Stimulated activated CD4-positive, alpha-beta T cell treated with anti-CD3 and anti-CD28 coated beads, TNF-alpha, amount 100 ng/mL, for 24 hours (primary cell): Measurements from ENCODE around the gene FAM221B.

Experiments
- DNase-seq, 3 experiments: peaks; one replicate each; pipeline ENCODE4 v3.0.0-alpha.2; 2020; ENCODE audit warnings: low read depth in 3 of 3

Gene FAM221B

GRCh38 chr9:35847792-35848572 is 19.4 kb upstream of the FAM221B start:
- DNase-seq, result peak in 1 of 3 experiments; percentile 24

- DNase-seq, result no peak
Measured at GRCh38 chr9:35845824-35846771, 17.6 kb upstream of the FAM221B start.

DNA sequence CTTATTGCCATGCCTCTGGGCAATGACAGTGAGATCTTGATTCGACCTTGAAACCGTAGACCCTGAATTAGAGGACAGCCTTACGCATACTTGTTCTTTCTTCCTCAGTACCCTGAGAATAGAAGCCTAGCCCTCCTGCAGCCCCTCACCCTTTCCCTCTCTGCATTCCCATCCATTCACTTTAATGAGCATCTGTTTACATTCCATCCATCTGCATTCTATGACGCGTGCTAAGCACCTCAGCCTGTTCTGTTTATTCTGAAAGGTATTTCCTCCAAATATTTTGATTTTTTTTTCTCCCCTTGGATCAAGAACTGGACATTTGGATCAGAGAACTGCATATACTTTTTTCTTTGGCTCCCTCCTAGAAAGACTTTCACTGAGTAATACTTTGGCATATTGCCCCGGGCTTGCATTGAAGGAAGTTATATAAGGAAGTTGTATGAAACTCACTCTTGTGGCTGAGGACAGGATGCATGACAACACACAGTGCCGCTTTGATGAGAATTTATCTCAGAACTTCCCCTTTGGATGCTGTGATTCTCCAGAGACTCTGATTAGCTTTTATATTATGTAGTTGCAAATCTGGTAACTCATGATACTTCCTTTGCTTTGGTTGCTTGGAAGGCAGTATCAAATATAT is 16.2 kb upstream of the FAM221B start:
- DNase-seq, result no peak

DNA sequence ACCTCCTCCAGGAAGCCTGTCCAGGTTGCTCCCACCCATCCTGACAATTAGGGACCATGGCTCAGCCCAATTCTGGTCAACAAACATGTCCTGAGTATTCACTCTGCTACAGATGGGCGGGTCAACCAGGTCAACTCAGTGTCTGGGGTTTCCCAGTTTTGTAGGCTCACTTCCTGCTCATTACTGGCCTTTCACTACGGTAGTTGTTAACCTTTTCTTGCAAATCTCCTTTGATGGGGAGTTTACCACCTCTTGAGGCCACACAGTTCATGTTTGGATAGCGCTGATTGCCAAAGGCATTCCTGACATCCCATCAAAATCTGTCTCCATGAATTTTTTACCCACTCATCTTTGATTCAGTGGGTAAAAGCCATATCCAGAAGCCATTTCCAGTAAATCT is 14.3 kb upstream of the FAM221B start:
- DNase-seq, result no peak

DNA sequence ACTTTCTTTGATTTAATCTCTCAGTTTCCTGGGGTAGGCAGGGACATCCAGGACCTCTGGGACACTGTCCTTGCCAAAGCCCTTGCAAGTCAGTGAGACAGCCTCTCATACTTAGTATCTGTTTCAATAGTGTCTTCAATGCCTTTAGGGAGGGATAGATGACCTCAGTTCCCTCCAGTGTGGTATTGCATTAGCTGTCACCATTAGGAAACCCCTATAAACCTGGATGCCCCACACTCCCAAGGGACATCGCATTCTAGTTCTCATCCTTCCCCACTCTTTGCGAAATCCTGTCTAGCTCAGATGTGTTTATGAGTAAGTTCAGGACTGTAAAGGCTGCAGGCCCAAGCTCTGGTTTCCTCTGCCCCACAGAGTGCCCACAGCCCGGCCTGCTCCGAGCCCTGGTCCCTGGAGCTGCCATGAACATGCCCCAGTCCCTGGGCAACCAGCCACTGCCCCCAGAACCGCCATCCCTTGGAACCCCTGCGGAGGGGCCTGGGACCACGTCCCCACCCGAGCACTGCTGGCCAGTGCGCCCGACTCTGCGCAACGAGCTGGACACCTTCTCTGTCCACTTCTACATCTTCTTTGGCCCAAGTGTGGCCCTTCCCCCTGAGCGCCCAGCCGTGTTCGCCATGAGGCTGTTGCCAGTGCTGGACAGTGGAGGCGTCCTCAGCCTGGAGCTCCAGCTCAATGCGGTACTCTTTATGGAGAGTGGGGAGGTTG is 13.7 kb upstream of the FAM221B start:
- no peak for DNase-seq

DNA sequence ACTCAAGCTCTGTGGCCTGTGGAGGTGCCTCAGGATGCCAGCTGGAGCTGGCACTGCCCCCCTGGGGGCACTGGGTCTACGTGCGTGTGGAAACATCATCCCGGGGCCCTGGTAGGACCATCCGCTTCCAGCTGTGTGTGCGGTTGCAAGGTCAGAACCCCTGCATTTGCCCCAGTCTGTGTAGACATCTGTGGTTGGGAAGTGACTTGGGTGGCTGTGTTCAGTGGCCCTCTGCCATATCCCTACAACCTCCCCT is 13.0 kb upstream of the FAM221B start:
- DNase-seq, result no peak

DNA sequence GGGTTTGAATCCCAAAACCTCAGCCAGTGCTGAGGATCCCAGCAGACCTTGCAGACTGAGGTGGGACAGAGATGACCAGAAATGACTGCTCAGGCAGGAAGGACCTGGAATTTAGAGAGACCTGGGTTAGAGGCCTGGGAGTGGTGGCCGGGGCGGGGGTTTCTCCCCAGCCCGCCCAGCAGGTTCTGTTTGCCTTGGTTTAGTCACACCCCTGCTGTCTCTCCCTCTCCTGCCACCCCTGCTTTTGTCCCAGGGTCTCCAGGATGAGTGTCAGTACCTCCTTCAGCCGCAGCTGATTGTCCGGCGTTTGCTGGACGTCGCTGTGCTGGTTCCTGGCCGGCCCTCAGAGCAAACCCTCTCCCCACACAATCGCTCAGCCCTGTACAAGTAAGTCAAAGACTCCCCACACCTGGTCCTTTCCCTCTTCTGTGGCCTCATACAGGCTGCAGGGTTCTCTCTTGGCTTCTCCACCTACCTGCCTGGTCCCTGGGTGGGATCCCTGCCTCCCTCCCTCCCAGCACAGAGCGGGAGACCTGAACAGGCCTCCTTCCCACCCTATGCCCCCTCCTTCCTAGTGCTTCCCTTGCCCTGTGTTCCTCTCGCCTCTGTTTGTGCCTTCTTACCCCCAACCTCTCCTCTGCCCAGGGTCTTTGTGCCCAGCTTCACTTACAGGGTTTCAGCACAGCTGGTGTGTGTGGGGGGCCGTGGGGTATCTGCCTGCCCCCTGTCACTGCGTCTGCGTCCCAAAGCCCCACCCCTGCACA is 12.5 kb upstream of the FAM221B start:
- no peak for DNase-seq

GRCh38 chr9:35839926-35840325 is 11.4 kb upstream of the FAM221B start:
- no peak for DNase-seq

GRCh38 chr9:35836595-35836994 is 8.1 kb upstream of the FAM221B start:
- DNase-seq, result no peak

- no peak for DNase-seq
Measured at GRCh38 chr9:35835766-35836165, 7.2 kb upstream of the FAM221B start.

DNA sequence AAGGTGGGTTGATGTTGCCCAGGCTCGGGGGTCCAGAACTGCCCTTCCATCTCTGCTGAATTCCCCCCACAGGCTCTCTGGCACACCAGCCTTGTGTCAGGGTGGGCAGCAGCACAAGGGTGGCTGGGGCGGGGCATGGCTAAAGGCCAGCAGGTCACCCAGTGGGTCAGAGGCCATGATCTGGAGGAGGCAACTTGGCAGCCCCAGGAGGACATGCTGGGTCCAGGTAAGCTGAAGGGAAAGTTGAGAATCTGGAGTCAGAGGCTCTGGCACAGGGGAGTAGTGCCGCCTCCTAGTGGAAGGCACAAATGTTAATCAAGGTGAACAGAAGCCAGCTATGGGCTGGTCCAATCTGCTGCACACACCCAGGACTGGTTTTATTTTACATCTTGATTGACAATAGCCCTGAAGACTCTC is 6.7 kb upstream of the FAM221B start:
- DNase-seq, result no peak

DNA sequence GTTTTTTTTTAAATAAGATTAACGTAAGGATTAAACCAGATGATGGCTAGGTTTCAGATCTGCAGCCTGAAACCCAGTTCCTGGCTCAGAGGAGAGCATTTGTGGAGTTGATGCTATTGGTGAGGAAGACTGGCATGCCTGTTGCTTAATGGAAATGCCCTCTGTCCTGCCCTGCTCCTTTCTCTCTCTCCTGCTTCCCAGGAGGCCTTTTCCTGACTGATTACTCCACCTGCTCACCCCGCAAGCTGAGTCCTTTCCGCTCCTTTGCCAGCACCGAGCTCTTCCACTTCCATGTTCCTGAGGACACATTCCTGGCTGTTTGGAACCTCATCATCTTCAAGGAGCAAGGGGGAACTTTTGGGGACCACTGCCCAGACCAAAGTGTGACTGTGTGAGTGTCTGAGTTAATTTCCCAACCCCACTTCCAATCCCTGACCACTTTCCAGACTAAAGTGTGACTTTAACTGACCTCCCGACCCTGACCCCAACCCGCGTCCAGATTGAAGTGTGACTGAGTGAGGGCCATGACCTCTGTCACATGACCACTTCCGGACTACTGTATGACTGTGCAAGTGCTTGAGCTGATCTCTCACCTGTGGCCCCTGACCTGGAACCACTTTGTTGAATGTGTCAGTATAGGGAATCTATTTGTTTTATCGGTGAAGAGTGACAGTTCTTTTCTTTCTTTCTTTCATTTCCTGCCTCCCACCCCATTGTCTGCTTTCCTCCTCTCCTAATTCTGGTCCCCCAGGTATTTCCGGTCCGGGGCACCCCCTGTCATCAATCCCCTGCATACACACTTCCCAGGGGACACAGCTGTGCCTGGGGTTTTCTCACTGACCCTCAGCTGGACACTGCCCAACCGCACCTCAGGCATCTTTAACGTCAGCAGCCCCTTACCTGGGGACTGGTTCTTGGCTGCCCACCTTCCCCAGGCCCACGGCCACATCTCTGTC is 6.0 kb upstream of the FAM221B start:
- DNase-seq, result no peak

DNA sequence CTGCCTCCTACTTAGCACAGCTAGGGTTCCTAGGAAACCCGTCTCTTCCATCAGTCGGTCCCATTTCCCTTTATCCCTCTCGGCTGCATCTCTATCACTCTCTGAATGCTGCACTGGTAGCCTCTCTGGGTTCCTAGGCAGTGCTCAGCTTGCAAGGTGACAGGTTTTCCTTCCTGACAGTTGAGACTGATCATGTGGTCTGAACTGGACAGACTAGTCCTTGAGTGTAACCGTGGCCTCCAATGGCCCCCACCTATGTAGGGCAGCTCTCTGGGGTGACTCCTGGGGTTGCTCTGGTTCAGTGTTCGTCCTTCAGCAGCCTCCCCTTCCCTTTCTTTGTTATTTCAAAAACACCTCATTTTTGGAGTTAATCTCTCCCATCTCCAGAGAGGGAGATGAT is 4.3 kb upstream of the FAM221B start:
- DNase-seq, result no peak

DNA sequence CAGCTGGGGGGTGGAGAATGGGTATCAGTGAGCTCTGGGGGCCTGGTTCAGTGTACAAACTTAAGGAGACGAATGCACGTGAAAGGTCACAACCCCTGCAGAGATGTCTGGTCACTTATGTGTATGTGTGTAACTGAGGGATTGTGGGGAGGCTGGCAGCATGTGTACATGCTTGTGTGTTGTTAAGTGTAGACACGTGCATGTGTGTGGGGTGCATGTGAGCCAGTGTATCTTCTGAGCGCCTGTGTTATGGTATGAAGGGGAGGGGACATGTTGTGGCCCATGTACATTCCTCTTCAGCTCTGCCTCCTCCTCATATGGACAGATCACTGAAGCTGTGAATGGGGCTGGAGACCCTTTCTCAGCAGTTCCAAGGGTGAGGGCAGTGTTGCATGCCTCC is 2.5 kb upstream of the FAM221B start:
- no peak for DNase-seq

DNA sequence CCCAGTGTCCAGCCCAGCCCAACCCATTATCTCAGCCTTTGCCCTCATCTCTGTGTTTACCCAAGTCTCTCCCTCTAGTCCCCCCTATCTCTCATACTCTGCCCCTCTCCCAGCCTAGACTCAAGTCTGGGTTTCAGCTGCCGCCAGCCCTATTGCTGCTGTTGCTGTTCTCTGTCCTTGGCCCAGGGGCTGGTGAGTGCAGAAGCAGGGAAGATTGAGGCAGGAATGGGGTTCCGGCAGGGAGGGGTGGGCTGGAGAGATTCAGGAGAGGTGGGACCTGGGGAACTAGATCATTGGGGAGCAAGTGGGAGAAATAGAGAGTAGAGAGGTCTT is 1.2 kb upstream of the FAM221B start:
- DNase-seq, result no peak

DNA sequence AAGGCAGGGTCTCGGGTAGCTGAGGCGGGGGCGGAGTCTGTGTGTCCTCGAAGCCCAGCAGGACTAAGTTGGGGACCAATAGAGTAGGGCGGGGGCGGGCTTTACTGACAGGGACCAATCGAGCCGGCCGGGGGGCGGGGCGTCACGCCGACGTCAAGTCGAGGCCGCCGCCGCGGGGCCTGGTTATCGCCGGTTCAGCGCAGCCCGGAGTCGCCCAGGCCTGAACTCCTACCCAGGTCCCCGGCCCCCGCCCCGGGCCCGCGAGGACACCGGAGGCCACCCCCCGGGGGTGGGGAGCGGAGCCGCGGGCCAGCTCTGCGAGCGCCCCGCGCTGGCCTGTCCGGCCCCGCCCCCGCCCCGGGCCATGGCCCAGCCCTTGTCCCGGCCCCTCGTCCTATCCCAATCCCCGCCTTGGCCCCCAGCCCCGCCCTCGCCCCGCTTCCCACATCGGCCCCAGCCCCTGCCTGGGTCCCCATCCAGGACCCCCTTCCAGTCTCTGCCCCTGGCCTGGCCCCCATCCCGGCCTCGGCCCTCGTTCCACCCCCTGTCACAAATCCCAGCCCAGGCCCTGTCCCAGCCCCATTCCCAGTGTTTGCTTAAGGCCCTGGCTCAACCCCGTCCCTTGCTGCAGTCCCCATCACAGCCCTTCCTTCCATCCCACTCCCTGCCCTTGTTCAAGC is 692 bp upstream of the FAM221B start, which contains the start of gene TMEM8B:
Gene TMEM8B (plus strand): TSS at position 145 of the 680 bp plus-strand sequence. CDS start 220 bp downstream, at position 365.
- peak; percentile 87 to 96 (median 90) for DNase-seq

- DNase-seq, result no peak
Measured at GRCh38 chr9:35827486-35827885, 1.0 kb downstream of the FAM221B start.

DNA sequence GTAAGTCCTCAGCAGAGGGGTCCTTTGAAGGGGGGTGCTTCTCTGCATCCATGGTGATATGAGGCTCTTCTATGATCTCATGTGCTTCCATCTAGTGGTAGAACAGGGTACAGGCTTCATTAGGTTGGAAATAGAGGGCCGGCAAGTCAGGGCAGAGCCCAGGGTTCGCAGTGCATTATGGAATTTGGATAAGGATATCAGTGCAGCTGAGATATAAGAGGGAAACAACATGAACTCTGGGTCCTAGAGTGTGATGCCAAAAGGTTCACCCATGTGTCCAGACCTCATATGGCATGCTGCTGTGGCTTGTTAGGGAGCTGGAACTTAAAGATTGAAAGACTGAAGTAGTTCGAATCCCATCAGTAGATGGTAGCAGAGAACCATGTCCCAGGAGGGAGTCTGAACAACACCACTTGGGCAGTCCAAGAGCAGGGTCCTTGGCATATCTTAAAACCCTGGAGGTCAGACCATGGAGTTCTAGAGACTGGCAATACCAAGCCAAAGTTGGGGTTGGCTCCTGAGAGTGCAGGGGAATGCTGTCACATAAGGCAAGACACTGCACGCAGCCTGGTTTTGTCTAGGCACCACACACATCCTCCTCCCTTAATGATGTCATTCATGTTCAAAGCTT is 2.3 kb downstream of the FAM221B start:
- DNase-seq, result no peak

GRCh38 chr9:35822926-35823325 is 5.6 kb downstream of the FAM221B start:
- DNase-seq, result no peak
